HFF-Myc (cell line): ENCODE data around the gene MIX23.

Experiments
- DNase-seq: peaks from one replicate; pipeline ENCODE4 v3.0.0-alpha.2; 2011; ENCODE audit warnings: low read depth; ENCODE audit errors: extremely low read depth
- H3K4me3 ChIP-seq: replicated peaks from 2 replicates; pipeline ENCODE4 v1.5.1; 2011; ENCODE audit warnings: low read depth, mild to moderate bottlenecking, control low read depth, low read length
- CTCF ChIP-seq: IDR thresholded peaks from 2 replicates; pipeline ENCODE4 v1.5.1; 2012; ENCODE audit warnings: mild to moderate bottlenecking, low read depth, low read length, control low read depth; ENCODE audit errors: missing control alignments

MIX23 gene

GRCh38 chr3:122415762-122416654 lies 33.0 kb upstream of the MIX23 start, which contains the start of gene WDR5B:
WDR5B (minus strand) TSS chr3:122416062; CDS start chr3:122415528, 534 bp downstream.
- TF ChIP-seq CTCF, result no peak
- peak within 1 kb of the TSS; percentile 90 for H3K4me3 ChIP-seq
- DNase-seq, result peak; percentile 95

- TF ChIP-seq CTCF, result no peak
- no peak for DNase-seq
Measured at GRCh38 chr3:122415104-122415744, 32.2 kb upstream of the MIX23 start.

GRCh38 chr3:122414391-122414790 lies 31.4 kb upstream of the MIX23 start:
- no peak for DNase-seq
- TF ChIP-seq CTCF, result no peak
- H3K4me3 ChIP-seq, result no peak overlapping the region

More at GRCh38 chr3:122415104-122415744, 32.2 kb upstream of the MIX23 start:
- H3K4me3 ChIP-seq, result peak overlapping the region; percentile 90

- TF ChIP-seq CTCF, result no peak
- no peak for DNase-seq
- H3K4me3 ChIP-seq, result no peak overlapping the region
Measured at GRCh38 chr3:122410639-122411038, 27.6 kb upstream of the MIX23 start.

- H3K4me3 ChIP-seq, result no peak overlapping the region
- no peak for DNase-seq
- no peak for TF ChIP-seq CTCF
Measured at GRCh38 chr3:122410111-122410510, 27.1 kb upstream of the MIX23 start.

GRCh38 chr3:122409446-122409845 lies 26.4 kb upstream of the MIX23 start:
- H3K4me3 ChIP-seq, result no peak overlapping the region
- DNase-seq, result no peak
- TF ChIP-seq CTCF, result no peak
